A673 (cell line): ENCODE data around the gene ABLIM3.

Experiments
- CTCF ChIP-seq: fragments of 300-800, 200-600 bp; sonication (generic); conservative IDR thresholded peaks from 2 replicates; pipeline ENCODE4 v1.5.1; 2017; ENCODE audit warnings: low read depth, mild to moderate bottlenecking, antibody characterized with exemption, low read length, moderate library complexity, mixed read lengths
- EZH2 ChIP-seq: fragments of 200-600 bp; sonication (generic); IDR thresholded peaks from 2 replicates; pipeline ENCODE4 v1.6.1; 2017; ENCODE audit warnings: borderline replicate concordance, low read depth, mild to moderate bottlenecking, mixed read lengths, antibody characterized with exemption, low read length; ENCODE audit not compliant: poor library complexity, severe bottlenecking

- TF ChIP-seq CTCF (no peak), EZH2 (no peak)
These were observed 8.8 kb upstream of the ABLIM3 start for GRCh38 chr5:149132474-149132873.
